SK-N-MC (cell line): Measurements from ENCODE around the gene TCL1B.

Source experiments
- EZH2 ChIP-seq: fragments of 200-600 bp; sonication (generic); IDR thresholded peaks from one replicate; pipeline ENCODE4 v1.6.1; 2017; ENCODE audit warnings: antibody characterized with exemption
- FOXP2 ChIP-seq: optimal IDR thresholded peaks from 2 replicates; pipeline ENCODE3; 2011; ENCODE audit warnings: mild to moderate bottlenecking, moderate library complexity; ENCODE audit not compliant: insufficient read depth; ENCODE audit errors: extremely low read length, control extremely low read depth
- POLR2AphosphoS5 ChIP-seq: IDR thresholded peaks from 2 replicates; pipeline ENCODE4 v1.6.1; 2012; ENCODE audit warnings: mild to moderate bottlenecking, low read depth, low read length, borderline replicate concordance

- TF ChIP-seq FOXP2 (no peak), POLR2AphosphoS5 (no peak), EZH2 (no peak)
Observed at GRCh38 chr14:95663226-95663797, 22.9 kb upstream of the TCL1B start.
